Endothelial cell of umbilical vein (primary cell): ENCODE data around the gene SLC6A7. TPM values are rescaled to one million over a fixed set of nuclear protein-coding genes. Genes with fewer than 3 reads are reported as not detected.

Experiments used
- BruUV-seq: library from RNA; stranded (reverse); fragments of 400-500 nt; replicated peaks from 2 replicates; lab custom pipeline; 2021; lab: Mats Ljungman, UMichigan
- CTCF ChIA-PET: fragments of 300-600, 350-600 bp; sonication (Branson Sonifier 250); formaldehyde crosslinking; loops from one replicate; lab custom pipeline; 2021; ENCODE audit warnings: antibody characterized with exemption, inconsistent platforms; lab: Charles Lee
- POLR2A ChIA-PET: fragments of 300-600, 350-600 bp; sonication (Branson Sonifier 250); formaldehyde crosslinking; loops from one replicate; lab custom pipeline; 2021; ENCODE audit warnings: antibody characterized with exemption, inconsistent platforms; lab: Charles Lee
- DNase-seq: peaks from one replicate; pipeline ENCODE4 v3.0.0-alpha.2; 2011; ENCODE audit warnings: low read depth, low spot score
- FAIRE-seq: peaks from 2 replicates; lab custom pipeline; 2011; peaks lifted over from hg19 to GRCh38; lab: Jason Lieb, UNC
- H2AFZ ChIP-seq: 2 replicates; pipeline ENCODE4 v1.6.0; 2012; ENCODE audit warnings: low read depth, low read length, control low read depth, inconsistent platforms
- H3K27ac ChIP-seq: 2 replicates; pipeline ENCODE4 v1.5.1; 2011; ENCODE audit warnings: low read depth, mild to moderate bottlenecking, control low read depth, low read length, moderate library complexity; ENCODE audit not compliant: insufficient read depth
- H3K27me3 ChIP-seq, 2 experiments: 2 replicates each; pipeline versions ENCODE4 v1.6.0 to v1.6.1; 2011; ENCODE audit warnings: low read length in 2 of 2, mixed read lengths in 1 of 2; ENCODE audit not compliant: control insufficient read depth in 2 of 2, insufficient read depth in 2 of 2
- H3K36me3 ChIP-seq, 2 experiments: 2 replicates in 1 of 2; 3 replicates in 1 of 2; pipeline ENCODE4 v1.5.1; 2011; ENCODE audit warnings: low read length in 2 of 2, mild to moderate bottlenecking in 1 of 2, moderate library complexity in 1 of 2; ENCODE audit not compliant: control insufficient read depth in 2 of 2, insufficient read depth in 2 of 2; ENCODE audit errors: extremely low read depth in 1 of 2
- H3K4me1 ChIP-seq: 3 replicates; pipeline ENCODE4 v1.5.1; 2011; ENCODE audit warnings: mild to moderate bottlenecking, low read length; ENCODE audit not compliant: control insufficient read depth, insufficient read depth; ENCODE audit errors: extremely low read depth
- H3K4me2 ChIP-seq: 2 replicates; pipeline ENCODE4 v1.6.1; 2011; ENCODE audit warnings: low read length, control low read depth, mixed read lengths; ENCODE audit not compliant: insufficient read depth
- H3K4me3 ChIP-seq, 3 experiments: fragments of 200-600 bp in 1 of 3; sonication (generic), shearing (Covaris generic) in 1 of 3; replicated peaks in 1 of 3; 2 replicates each; pipeline ENCODE4 v1.5.1; 2011 to 2016; ENCODE audit warnings: control low read depth in 3 of 3, low read length in 3 of 3, mild to moderate bottlenecking in 2 of 3, inconsistent platforms in 1 of 3, low read depth in 1 of 3, moderate library complexity in 1 of 3; ENCODE audit not compliant: insufficient read depth in 1 of 3
- H3K79me2 ChIP-seq: 2 replicates; pipeline ENCODE4 v1.6.0; 2012; ENCODE audit warnings: low read length, inconsistent platforms; ENCODE audit not compliant: control insufficient read depth, insufficient read depth
- H3K9ac ChIP-seq: replicated peaks from 2 replicates; pipeline ENCODE3; 2011; ENCODE audit warnings: low read length, control low read depth; ENCODE audit not compliant: insufficient read depth; ENCODE audit errors: extremely low read depth
- H3K9me1 ChIP-seq: replicated peaks from 3 replicates; pipeline ENCODE4 v1.6.0; 2011; ENCODE audit warnings: mild to moderate bottlenecking, low read length; ENCODE audit not compliant: control insufficient read depth, insufficient read depth; ENCODE audit errors: extremely low read depth
- H3K9me3 ChIP-seq: replicated peaks from 2 replicates; pipeline ENCODE4 v1.5.1; 2012; ENCODE audit warnings: low read length, inconsistent platforms; ENCODE audit not compliant: control insufficient read depth, insufficient read depth
- H4K20me1 ChIP-seq: replicated peaks from 2 replicates; pipeline ENCODE3; 2011; ENCODE audit warnings: mild to moderate bottlenecking, low read length; ENCODE audit not compliant: control insufficient read depth, insufficient read depth; ENCODE audit errors: extremely low read depth
- CTCF ChIP-seq, 2 donors: IDR thresholded peaks; 1 replicate in 1 of 2; 2 replicates in 1 of 2; pipeline ENCODE4 v1.5.1; 2011; ENCODE audit warnings: low read length in 2 of 2, mild to moderate bottlenecking in 2 of 2, moderate library complexity in 2 of 2, control low read depth in 1 of 2, inconsistent platforms in 1 of 2, low read depth in 1 of 2; ENCODE audit not compliant: insufficient read depth in 1 of 2; ENCODE audit errors: extremely low read depth in 1 of 2
- EZH2 ChIP-seq: IDR thresholded peaks from 2 replicates; pipeline ENCODE4 v1.6.1; 2012; ENCODE audit warnings: borderline replicate concordance, low read depth, mild to moderate bottlenecking, moderate library complexity, low read length, inconsistent platforms; ENCODE audit not compliant: severe bottlenecking
- FOS ChIP-seq: IDR thresholded peaks from 2 replicates; pipeline ENCODE4 v1.6.1; 2011; ENCODE audit warnings: mild to moderate bottlenecking, low read length, moderate library complexity, borderline replicate concordance; ENCODE audit not compliant: insufficient read depth
- GATA2 ChIP-seq: IDR thresholded peaks from 2 replicates; pipeline ENCODE4 v1.7.0; 2011; ENCODE audit warnings: low read depth, mild to moderate bottlenecking, moderate library complexity, mixed read lengths, low read length; ENCODE audit not compliant: insufficient read length, insufficient read depth
- JUN ChIP-seq: IDR thresholded peaks from 2 replicates; pipeline ENCODE4 v1.6.1; 2011; ENCODE audit warnings: borderline replicate concordance, low read depth; ENCODE audit not compliant: insufficient read length, insufficient read depth
- MAX ChIP-seq: IDR thresholded peaks from 2 replicates; pipeline ENCODE4 v1.6.1; 2011; ENCODE audit not compliant: insufficient read depth, insufficient read length
- MYC ChIP-seq: IDR thresholded peaks from one replicate; pipeline ENCODE4 v1.6.1; 2011; ENCODE audit warnings: mild to moderate bottlenecking, low read depth, low read length
- POLR2A ChIP-seq: IDR thresholded peaks from 2 replicates; pipeline ENCODE4 v1.6.1; 2012; ENCODE audit warnings: low read depth, mild to moderate bottlenecking, control low read depth, low read length
- POLR2AphosphoS5 ChIP-seq: IDR thresholded peaks from 2 replicates; pipeline ENCODE4 v1.6.1; 2012; ENCODE audit warnings: low read depth, mild to moderate bottlenecking, control low read depth, low read length, moderate library complexity; ENCODE audit not compliant: insufficient read depth
- dilution Hi-C: fragments of 300-500 bp; cut with MboI; formaldehyde crosslinking; loops from one replicate; pipeline ENCODE4 v1.15.0; 2019; ENCODE audit warnings: low sequenced_read_pairs; ENCODE audit not compliant: extremely low pct_ligation_motif_present
- intact Hi-C: fragments of 100-400 bp; cut with micrococcal nuclease; formaldehyde crosslinking; loops from one replicate; pipeline ENCODE4 v1.10.0; 2022
- polyA plus RNA-seq, 4 experiments: library from polyadenylated mRNA; depleted of rRNA in 3 of 4; stranded (reverse) in 3 of 4; unstranded in 1 of 4; fragments of >200 nt; gene quantifications; 2 replicates each; pipeline versions ENCODE4 v1.2.1 to v1.2.3, GENCODE V29; 2011 to 2012; ENCODE audit warnings: missing spikeins in 1 of 4
- total RNA-seq: library from RNA; stranded (reverse); gene quantifications from 2 replicates; pipeline ENCODE4 v1.2.3, GENCODE V29; 2021

Gene SLC6A7
- total and polyA plus RNA-seq, 2 donors (not counting 3 experiments of a cell fraction or from before 2014, with no cell fraction given) = not detected

- POLR2A ChIA-PET = no interaction called here
- H3K9me3 ChIP-seq = no peaks in the 10 kb centered on the region
- H3K27me3 ChIP-seq = peaks cover 0 to 8% of the 10 kb centered on the region in 2 experiments
- no peaks in the 10 kb centered on the region for H4K20me1 ChIP-seq
- H3K79me2 ChIP-seq = no peaks in the 10 kb centered on the region
- peak; percentile 95 for FAIRE-seq
- no peak for TF ChIP-seq FOS
- peak; percentile 81 to 87 for TF ChIP-seq CTCF (IDR thresholded peaks at IDR 0.05; ENCODE audit: extremely low read depth in 1 of 2, insufficient read depth in 1 of 2, low read depth in 1 of 2, low read length in 2 of 2)
- H3K4me2 ChIP-seq = no peak overlapping the region
- dilution Hi-C loops = no loop called here
- H3K9ac ChIP-seq = no peak overlapping the region
- H2AFZ ChIP-seq = no peak overlapping the region
- CTCF ChIA-PET = interaction anchor here (0.6 to 6.5 kb wide), 34 partner anchors 10 to 582 kb away, joined by 3 to 65 read pairs (median 4); partner anchors contain the start of gene CDX1
- no peak overlapping the region for H3K4me3 ChIP-seq
- DNase-seq = peak; percentile 77
- no peaks in the 10 kb centered on the region for H3K4me1 ChIP-seq
- no peak overlapping the region for H3K27ac ChIP-seq
- intact Hi-C loops = loop anchor here (1.0 to 5.0 kb wide), 8 partner anchors 57 to 581 kb away; partner anchors contain the start of genes HMGXB3 and TIGD6
- BruUV-seq = no TSS peak
- H3K9me1 ChIP-seq = no peaks in the 10 kb centered on the region
- no peaks in the 10 kb centered on the region for H3K36me3 ChIP-seq
Observed at GRCh38 chr5:150217873-150218692, 28.2 kb downstream of the SLC6A7 start.

GRCh38 chr5:150218693-150219035 is 28.8 kb downstream of the SLC6A7 start:
- Histone ChIP-seq H3K9me1 (no peaks in the 10 kb centered on the region), H2AFZ (no peak overlapping the region), H3K9me3 (no peaks in the 10 kb centered on the region), H3K9ac (no peak overlapping the region), H3K4me3 (no peak overlapping the region), H3K36me3 (no peaks in the 10 kb centered on the region), H3K79me2 (no peaks in the 10 kb centered on the region), H3K27ac (no peak overlapping the region), H3K4me2 (no peak overlapping the region), H4K20me1 (no peaks in the 10 kb centered on the region), H3K4me1 (no peaks in the 10 kb centered on the region), H3K27me3 (peaks cover 0 to 8% of the 10 kb centered on the region in 2 experiments)
- no peak for FAIRE-seq
- no peak for DNase-seq
- no TSS peak for BruUV-seq
- intact Hi-C loops = loop anchor here (1.0 to 5.0 kb wide), 8 partner anchors 57 to 581 kb away; partner anchors contain the start of genes HMGXB3 and TIGD6
- no peak for TF ChIP-seq POLR2AphosphoS5
- TF ChIP-seq EZH2 = no peak
- no peak for TF ChIP-seq CTCF (IDR thresholded peaks at IDR 0.05; ENCODE audit: extremely low read depth in 1 of 2, insufficient read depth in 1 of 2, low read depth in 1 of 2, low read length in 2 of 2)
- TF ChIP-seq MYC = no peak
- no peak for TF ChIP-seq JUN
- no peak for TF ChIP-seq MAX
- TF ChIP-seq FOS = no peak
- TF ChIP-seq POLR2A = no peak
- TF ChIP-seq GATA2 = no peak
- ChIA-PET CTCF (interaction anchor here (0.6 to 6.5 kb wide), 35 partner anchors 9 to 582 kb away, joined by 3 to 65 read pairs (median 4); partner anchors contain the start of gene CDX1), POLR2A (no interaction called here)
- dilution Hi-C loops = no loop called here
